Activated T-helper 1 cell treated with anti-CD3 and anti-CD28 coated beads, Interleukin-12 subunit alpha, Interleukin-12 subunit beta, Interleukin-2, Interleukin-4 antibody, amounts not matched to agents 30 ng/mL and 10 ng/mL and 1 ng/mL, durations not matched to agents 14 hours and 24 hours and 36 hours (primary cell): Measurements from ENCODE around the gene EFL1. TPM values are rescaled to one million over a fixed set of nuclear protein-coding genes. Genes with fewer than 3 reads are reported as not detected.

ENCODE experiments used
- DNase-seq: peaks from one replicate; pipeline ENCODE4 v3.0.0; 2021; ENCODE audit warnings: low spot score
- H3K27ac Mint-ChIP-seq: one replicate; pipeline ENCODE4 v1.8.0; 2021; ENCODE audit warnings: mild to moderate bottlenecking, mixed read lengths
- H3K27me3 Mint-ChIP-seq: one replicate; pipeline ENCODE4 v1.8.0; 2022; ENCODE audit warnings: mild to moderate bottlenecking, moderate library complexity, mixed read lengths; ENCODE audit not compliant: insufficient read depth
- H3K36me3 Mint-ChIP-seq: one replicate; pipeline ENCODE4 v1.8.0; 2021; ENCODE audit warnings: low read depth, mixed read lengths
- H3K4me1 Mint-ChIP-seq: one replicate; pipeline ENCODE4 v1.8.0; 2021; ENCODE audit warnings: low read depth, mixed read lengths
- H3K4me3 Mint-ChIP-seq: one replicate; pipeline ENCODE4 v1.8.0; 2021; ENCODE audit warnings: mild to moderate bottlenecking, moderate library complexity, mixed read lengths
- H3K9me3 Mint-ChIP-seq: one replicate; pipeline ENCODE4 v1.8.0; 2021; ENCODE audit warnings: mixed read lengths
- intact Hi-C: fragments of 100-400 bp; cut with micrococcal nuclease; formaldehyde crosslinking; loops from one replicate; pipeline ENCODE4 v1.15.1; 2024
- total RNA-seq: library from RNA; stranded (reverse); gene quantifications from 2 replicates; pipeline ENCODE4 v1.2.3, GENCODE V29; 2022

EFL1 gene
- total RNA-seq, 1 donor from 2014 or later = 25.2 TPM

GRCh38 chr15:82184355-82184754 lies 78.2 kb downstream of the EFL1 start:
- no peaks in the 10 kb centered on the region for H3K36me3 Mint-ChIP-seq
- H3K27me3 Mint-ChIP-seq = no peaks in the 10 kb centered on the region
- H3K4me1 Mint-ChIP-seq = no peaks in the 10 kb centered on the region
- H3K9me3 Mint-ChIP-seq = no peaks in the 10 kb centered on the region
- H3K27ac Mint-ChIP-seq = no peak overlapping the region
- DNase-seq = no peak
- no peak overlapping the region for H3K4me3 Mint-ChIP-seq
- intact Hi-C loops = no loop called here

GRCh38 chr15:82183121-82184031 lies 79.2 kb downstream of the EFL1 start:
- DNase-seq = no peak
- H3K27ac Mint-ChIP-seq = no peak overlapping the region
- H3K36me3 Mint-ChIP-seq = peaks cover under 1% of the 10 kb centered on the region
- H3K27me3 Mint-ChIP-seq = no peaks in the 10 kb centered on the region
- intact Hi-C loops = no loop called here
- H3K4me1 Mint-ChIP-seq = no peaks in the 10 kb centered on the region
- no peaks in the 10 kb centered on the region for H3K9me3 Mint-ChIP-seq
- no peak overlapping the region for H3K4me3 Mint-ChIP-seq

GRCh38 chr15:82181371-82181770 lies 81.2 kb downstream of the EFL1 start:
- intact Hi-C loops = no loop called here
- Mint-ChIP-seq H3K27ac (no peak overlapping the region), H3K4me1 (no peaks in the 10 kb centered on the region), H3K36me3 (peaks cover 2% of the 10 kb centered on the region), H3K9me3 (no peaks in the 10 kb centered on the region), H3K27me3 (no peaks in the 10 kb centered on the region), H3K4me3 (no peak overlapping the region)
- no peak for DNase-seq

GRCh38 chr15:82178061-82178460 lies 84.5 kb downstream of the EFL1 start:
- intact Hi-C loops = no loop called here
- H3K27me3 Mint-ChIP-seq = no peaks in the 10 kb centered on the region
- no peak overlapping the region for H3K4me3 Mint-ChIP-seq
- no peaks in the 10 kb centered on the region for H3K9me3 Mint-ChIP-seq
- peaks cover 2% of the 10 kb centered on the region for H3K36me3 Mint-ChIP-seq
- H3K27ac Mint-ChIP-seq = no peak overlapping the region
- DNase-seq = no peak
- no peaks in the 10 kb centered on the region for H3K4me1 Mint-ChIP-seq

- intact Hi-C loops = no loop called here
- DNase-seq = no peak
- Mint-ChIP-seq H3K4me1 (no peaks in the 10 kb centered on the region), H3K36me3 (peaks cover 2% of the 10 kb centered on the region), H3K27ac (no peak overlapping the region), H3K9me3 (no peaks in the 10 kb centered on the region), H3K4me3 (no peak overlapping the region), H3K27me3 (no peaks in the 10 kb centered on the region)
These were observed 85.1 kb downstream of the EFL1 start for GRCh38 chr15:82177291-82178010.

- no peaks in the 10 kb centered on the region for H3K4me1 Mint-ChIP-seq
- intact Hi-C loops = no loop called here
- no peak for DNase-seq
- no peaks in the 10 kb centered on the region for H3K27me3 Mint-ChIP-seq
- peaks cover 2% of the 10 kb centered on the region for H3K36me3 Mint-ChIP-seq
- H3K27ac Mint-ChIP-seq = no peak overlapping the region
- H3K4me3 Mint-ChIP-seq = no peak overlapping the region
- no peaks in the 10 kb centered on the region for H3K9me3 Mint-ChIP-seq
These were observed 86.0 kb downstream of the EFL1 start for GRCh38 chr15:82176542-82176941.

GRCh38 chr15:82174471-82175235 lies 87.9 kb downstream of the EFL1 start:
- no peak overlapping the region for H3K4me3 Mint-ChIP-seq
- H3K27ac Mint-ChIP-seq = no peak overlapping the region
- peaks cover 9% of the 10 kb centered on the region for H3K4me1 Mint-ChIP-seq
- no peaks in the 10 kb centered on the region for H3K9me3 Mint-ChIP-seq
- H3K36me3 Mint-ChIP-seq = peaks cover 5% of the 10 kb centered on the region
- no peak for DNase-seq
- peaks cover 2% of the 10 kb centered on the region for H3K27me3 Mint-ChIP-seq
- intact Hi-C loops = no loop called here

- H3K4me1 Mint-ChIP-seq = peaks cover 24% of the 10 kb centered on the region
- no peak overlapping the region for H3K27ac Mint-ChIP-seq
- H3K9me3 Mint-ChIP-seq = no peaks in the 10 kb centered on the region
- H3K36me3 Mint-ChIP-seq = peaks cover 7% of the 10 kb centered on the region
- H3K27me3 Mint-ChIP-seq = peaks cover 2% of the 10 kb centered on the region
- intact Hi-C loops = no loop called here
- no peak overlapping the region for H3K4me3 Mint-ChIP-seq
- no peak for DNase-seq
These were observed 89.4 kb downstream of the EFL1 start for GRCh38 chr15:82173108-82173507.

- Mint-ChIP-seq H3K27me3 (peaks cover 2% of the 10 kb centered on the region), H3K4me1 (peaks cover 29% of the 10 kb centered on the region), H3K9me3 (no peaks in the 10 kb centered on the region), H3K27ac (no peak overlapping the region), H3K36me3 (peaks cover 7% of the 10 kb centered on the region), H3K4me3 (no peak overlapping the region)
- intact Hi-C loops = no loop called here
- DNase-seq = no peak
These were observed 90.0 kb downstream of the EFL1 start for GRCh38 chr15:82172506-82172905.

- H3K9me3 Mint-ChIP-seq = no peaks in the 10 kb centered on the region
- peaks cover 2% of the 10 kb centered on the region for H3K27me3 Mint-ChIP-seq
- DNase-seq = no peak
- H3K27ac Mint-ChIP-seq = peak overlapping the region; percentile 57
- intact Hi-C loops = no loop called here
- peaks cover 8% of the 10 kb centered on the region for H3K36me3 Mint-ChIP-seq
- H3K4me1 Mint-ChIP-seq = peaks cover 49% of the 10 kb centered on the region
- no peak overlapping the region for H3K4me3 Mint-ChIP-seq
These were observed 93.8 kb downstream of the EFL1 start for GRCh38 chr15:82168757-82169156.

GRCh38 chr15:82168296-82168695 lies 94.2 kb downstream of the EFL1 start:
- no peak for DNase-seq
- H3K27ac Mint-ChIP-seq = peak overlapping the region; percentile 57

GRCh38 chr15:82165948-82166376 lies 96.6 kb downstream of the EFL1 start:
- peaks cover 20% of the 10 kb centered on the region for H3K36me3 Mint-ChIP-seq
- DNase-seq = no peak
- H3K4me1 Mint-ChIP-seq = peaks cover 44% of the 10 kb centered on the region
- H3K27ac Mint-ChIP-seq = peak overlapping the region; percentile 55
- no peak overlapping the region for H3K4me3 Mint-ChIP-seq
- no peaks in the 10 kb centered on the region for H3K9me3 Mint-ChIP-seq
- intact Hi-C loops = no loop called here
- no peaks in the 10 kb centered on the region for H3K27me3 Mint-ChIP-seq

More at GRCh38 chr15:82168296-82168695, 94.2 kb downstream of the EFL1 start:
- H3K36me3 Mint-ChIP-seq = peaks cover 8% of the 10 kb centered on the region
- peaks cover 49% of the 10 kb centered on the region for H3K4me1 Mint-ChIP-seq
- H3K9me3 Mint-ChIP-seq = no peaks in the 10 kb centered on the region
- no peak overlapping the region for H3K4me3 Mint-ChIP-seq
- peaks cover 2% of the 10 kb centered on the region for H3K27me3 Mint-ChIP-seq
- intact Hi-C loops = no loop called here
